ENCODE data around the gene ADO. TPM values are rescaled to one million over a fixed set of nuclear protein-coding genes. Genes with fewer than 3 reads are reported as not detected.
"Not testable (repeated sequence)": the region's sequence is repeated elsewhere in the genome, so short reads cannot be mapped to it uniquely, and the experiment has no call there.

ADO gene
- total RNA-seq, 4 donors from 2014 or later = 11.6 to 31.6 (median 27.1) TPM

DNA sequence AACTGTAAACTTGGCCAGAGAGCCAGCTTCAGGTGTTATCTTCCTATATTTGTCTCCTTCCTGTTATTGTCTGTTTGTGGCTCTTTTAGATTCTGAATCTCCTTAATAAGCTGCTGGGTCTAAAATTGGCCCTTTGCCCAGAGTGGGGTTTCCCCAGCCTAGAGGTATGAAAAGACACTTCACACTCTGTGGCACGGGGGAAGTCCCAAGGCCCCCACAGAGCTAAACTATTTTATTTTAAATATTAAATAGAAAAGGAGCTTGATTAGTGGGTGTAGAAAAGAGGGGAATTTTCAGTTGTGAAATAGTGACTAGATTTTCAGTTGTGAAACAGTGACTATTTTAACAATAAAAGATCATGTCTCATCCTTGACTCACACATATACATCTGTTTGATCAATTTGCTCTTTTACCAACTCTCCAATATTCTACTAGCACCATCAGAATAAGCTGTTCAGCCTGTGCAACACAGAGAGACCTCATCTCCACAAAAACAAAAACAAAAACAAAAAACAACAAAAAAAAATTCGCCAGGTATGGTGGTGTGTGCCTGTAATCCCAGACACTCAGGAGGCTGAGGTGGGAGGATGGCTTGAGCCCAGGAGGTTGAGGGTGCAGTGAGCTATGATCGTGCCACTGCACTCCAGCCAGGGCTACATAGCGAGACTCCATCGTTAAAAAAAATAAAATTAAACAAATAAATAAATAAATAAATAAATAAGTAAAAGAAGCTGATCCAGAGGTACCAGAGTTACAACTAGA, 24.9 kb upstream of the ADO start:
- intact Hi-C loops (cut with DNase I; ENCODE audit: low total_unique reads) = no loop called here
- ATAC-seq (no peak), DNase-seq (no peak)
- in situ Hi-C loops (cut with MboI; ENCODE audit: low sequenced_read_pairs in 4 of 4) = no loop called here
- TF ChIP-seq CTCF (IDR thresholded peaks at IDR 0.05 in 4 of 5, conservative IDR thresholded peaks at IDR 0.05 in 1 of 5) = no peak
- TF ChIP-seq POLR2A (IDR thresholded peaks at IDR 0.05) = no peak
- Histone ChIP-seq H3K9me3 (no peaks in the 10 kb centered on the region), H3K4me3 (no peak overlapping the region), H3K4me1 (no peaks in the 10 kb centered on the region), H3K36me3 (no peaks in the 10 kb centered on the region), H3K27ac (no peak overlapping the region), H3K27me3 (no peaks in the 10 kb centered on the region)

- H3K36me3 ChIP-seq; H3K27ac ChIP-seq; intact Hi-C loops (cut with DNase I; ENCODE audit: low total_unique reads); H3K9me3 ChIP-seq; H3K4me1 ChIP-seq; DNase-seq; H3K4me3 ChIP-seq; in situ Hi-C loops (cut with MboI; ENCODE audit: low sequenced_read_pairs in 4 of 4); H3K27me3 ChIP-seq; ATAC-seq: not testable (repeated sequence)
Measured at GRCh38 chr10:62784537-62784936, 20.0 kb upstream of the ADO start.

DNA sequence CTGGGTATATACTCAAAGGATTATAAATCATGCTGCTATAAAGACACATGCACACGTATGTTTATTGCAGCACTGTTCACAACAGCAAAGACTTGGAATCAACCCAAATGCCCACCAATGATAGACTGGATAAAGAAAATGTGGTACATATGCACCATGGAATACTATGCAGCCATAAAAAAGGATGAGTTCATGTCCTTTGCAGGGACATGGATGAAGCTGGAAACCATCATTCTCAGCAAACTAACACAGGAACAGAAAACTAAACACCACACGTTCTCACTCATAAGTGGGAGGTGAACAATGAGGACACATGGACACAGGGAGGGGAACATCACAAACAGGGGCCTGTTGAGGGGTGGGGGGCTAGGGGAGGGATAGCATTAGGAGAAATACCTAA, 16.2 kb upstream of the ADO start:
- H3K4me1 ChIP-seq; H3K9me3 ChIP-seq; H3K27ac ChIP-seq; ATAC-seq; DNase-seq; H3K27me3 ChIP-seq; in situ Hi-C loops (cut with MboI; ENCODE audit: low sequenced_read_pairs in 4 of 4); H3K36me3 ChIP-seq; intact Hi-C loops (cut with DNase I; ENCODE audit: low total_unique reads); H3K4me3 ChIP-seq: not testable (repeated sequence)

DNA sequence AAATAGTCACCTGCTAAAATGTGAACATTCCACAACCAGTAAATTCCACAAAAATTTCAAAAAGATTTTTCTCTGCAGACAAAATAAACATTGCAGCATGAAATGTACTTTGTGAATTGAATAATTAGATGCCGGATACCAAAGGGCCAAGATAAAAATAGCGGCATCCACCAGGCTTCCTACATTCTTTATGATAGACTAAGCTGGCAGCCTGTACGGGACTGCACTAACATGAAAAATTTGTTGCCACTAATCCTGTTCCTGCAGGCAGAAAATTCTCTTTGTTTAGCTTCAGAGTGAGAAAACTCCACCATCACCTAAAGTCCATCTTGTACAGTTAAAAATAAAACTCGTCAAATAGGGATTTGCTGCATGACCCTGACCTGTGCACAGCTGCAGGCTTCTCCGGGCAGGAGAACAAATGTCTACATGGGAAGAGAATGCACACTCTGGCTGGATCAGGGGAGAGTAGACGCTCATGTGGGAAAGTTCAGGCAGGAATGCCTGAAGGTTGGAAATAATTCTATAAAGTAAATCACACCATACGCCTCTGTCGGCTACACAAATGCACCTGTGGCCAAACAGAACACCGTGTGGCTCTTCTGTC, 15.6 kb upstream of the ADO start:
- intact Hi-C loops (cut with DNase I; ENCODE audit: low total_unique reads) (no loop called here), in situ Hi-C loops (cut with MboI; ENCODE audit: low sequenced_read_pairs in 4 of 4) (no loop called here)
- Histone ChIP-seq H3K27me3 (no peaks in the 10 kb centered on the region), H3K36me3 (no peaks in the 10 kb centered on the region), H3K27ac (no peak overlapping the region), H3K4me1 (peaks cover 0 to 2% of the 10 kb centered on the region in 2 donors), H3K9me3 (no peaks in the 10 kb centered on the region), H3K4me3 (no peak overlapping the region)
- no peak for TF ChIP-seq CTCF (IDR thresholded peaks at IDR 0.05 in 4 of 5, conservative IDR thresholded peaks at IDR 0.05 in 1 of 5)
- TF ChIP-seq POLR2A (IDR thresholded peaks at IDR 0.05) = no peak
- ATAC-seq = no peak
- no peak for DNase-seq

GRCh38 chr10:62790019-62790555, 14.4 kb upstream of the ADO start:
- Histone ChIP-seq H3K27me3 (no peaks in the 10 kb centered on the region), H3K36me3 (no peaks in the 10 kb centered on the region), H3K4me1 (peaks cover 0 to 2% of the 10 kb centered on the region in 2 donors), H3K27ac (no peak overlapping the region), H3K4me3 (no peak overlapping the region), H3K9me3 (no peaks in the 10 kb centered on the region)
- in situ Hi-C loops (cut with MboI; ENCODE audit: low sequenced_read_pairs in 4 of 4) = no loop called here
- TF ChIP-seq CTCF (IDR thresholded peaks at IDR 0.05 in 4 of 5, conservative IDR thresholded peaks at IDR 0.05 in 1 of 5) = no peak
- DNase-seq = no peak
- intact Hi-C loops (cut with DNase I; ENCODE audit: low total_unique reads) = no loop called here
- ATAC-seq = no peak
